Measurements from ENCODE around the gene MAPRE3.

MAPRE3 gene

GRCh38 chr2:26951236-26951635 is 19.2 kb upstream of the MAPRE3 start:
- DNase-seq = no peak

- DNase-seq = no peak
Measured at GRCh38 chr2:26952374-26952773, 18.1 kb upstream of the MAPRE3 start.

DNA sequence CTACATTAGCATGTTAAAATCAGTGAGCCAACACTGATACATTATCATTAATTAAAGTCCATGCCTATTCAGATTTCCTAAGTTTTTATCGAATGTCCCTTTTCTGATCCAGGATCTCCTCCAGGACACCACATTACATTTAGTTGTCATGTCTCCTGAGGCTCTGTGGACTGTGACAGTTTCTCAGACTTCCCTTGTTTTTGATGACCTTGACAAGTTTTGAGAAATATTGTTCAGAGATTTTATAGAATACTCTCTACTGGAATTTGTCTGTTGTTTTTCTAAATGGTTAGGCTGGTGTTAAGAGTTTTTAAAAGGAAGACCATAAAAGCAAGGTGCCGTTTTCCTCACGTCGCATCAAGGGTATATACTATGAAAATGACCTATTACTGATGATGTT is 16.3 kb upstream of the MAPRE3 start:
- no peak for DNase-seq

DNA sequence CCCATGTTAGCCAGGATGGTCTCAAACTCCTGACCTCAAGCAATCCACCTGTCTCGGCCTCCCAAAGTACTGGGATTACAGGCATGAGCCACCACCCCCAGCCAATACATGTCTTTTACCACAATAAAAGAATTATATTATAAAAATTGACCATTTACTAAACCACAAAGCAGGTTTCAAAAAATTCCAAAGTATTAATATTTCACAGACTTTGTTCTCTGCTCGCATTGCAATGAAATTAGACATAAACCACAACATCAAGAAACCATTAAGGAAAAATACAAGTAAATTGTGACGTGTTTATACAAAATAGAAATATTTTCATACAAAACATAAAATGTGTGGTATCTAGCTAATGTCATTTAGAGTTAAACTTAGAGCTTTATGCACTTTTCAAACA is 13.4 kb upstream of the MAPRE3 start:
- DNase-seq = no peak

DNA sequence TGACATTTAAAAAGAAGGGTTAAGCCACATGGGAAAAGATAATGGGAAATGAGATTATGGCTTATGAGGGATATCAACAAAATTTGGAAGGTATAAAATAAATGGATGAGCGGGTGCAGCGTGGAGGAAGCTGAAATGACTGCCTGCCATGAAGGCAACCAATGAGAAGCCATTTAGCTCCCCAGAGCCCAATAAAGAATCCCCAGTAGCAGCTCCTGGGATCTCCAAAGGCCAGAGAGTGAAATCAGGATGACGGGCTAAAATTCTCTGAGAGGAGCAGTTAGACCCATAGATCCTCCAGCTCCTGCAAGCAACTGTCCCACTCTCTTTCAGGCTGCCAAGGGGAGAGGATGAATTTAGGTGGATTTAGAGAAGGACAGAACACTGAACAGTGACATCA is 12.9 kb upstream of the MAPRE3 start:
- DNase-seq = no peak

GRCh38 chr2:26959331-26959730 is 11.1 kb upstream of the MAPRE3 start:
- peak; percentile 56 for DNase-seq

DNA sequence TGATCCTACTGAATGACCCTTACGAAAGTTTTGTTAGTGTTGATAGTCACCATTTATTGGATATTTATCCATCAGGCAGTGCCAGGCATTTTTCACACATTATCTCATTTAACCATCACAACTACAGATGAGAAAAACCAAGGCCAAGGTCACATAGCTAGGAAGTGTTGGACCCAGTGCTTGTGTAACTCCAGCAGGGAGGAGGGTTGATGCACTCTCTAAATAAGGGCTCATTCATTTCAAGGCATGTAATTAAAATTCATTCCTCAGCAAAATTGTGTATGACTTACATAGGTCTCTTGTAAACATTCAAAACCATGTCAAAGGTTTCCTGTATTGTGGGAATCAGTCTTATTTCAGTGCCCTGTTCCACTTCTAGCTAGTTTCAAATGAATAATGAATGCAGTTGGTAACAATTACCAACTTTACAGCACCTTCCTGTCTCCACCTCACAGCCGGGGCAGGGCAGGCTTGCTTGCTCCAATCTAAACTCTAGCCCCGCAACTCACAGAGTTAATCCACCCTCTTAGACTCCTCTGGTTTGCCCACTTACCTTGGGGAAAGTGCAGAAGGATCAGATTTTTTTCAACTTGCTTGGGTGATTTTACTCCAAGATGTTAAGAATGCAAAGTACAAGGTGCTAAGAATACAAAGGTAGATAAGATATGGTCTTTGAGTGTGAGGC is 5.8 kb upstream of the MAPRE3 start:
- no peak for DNase-seq

DNA sequence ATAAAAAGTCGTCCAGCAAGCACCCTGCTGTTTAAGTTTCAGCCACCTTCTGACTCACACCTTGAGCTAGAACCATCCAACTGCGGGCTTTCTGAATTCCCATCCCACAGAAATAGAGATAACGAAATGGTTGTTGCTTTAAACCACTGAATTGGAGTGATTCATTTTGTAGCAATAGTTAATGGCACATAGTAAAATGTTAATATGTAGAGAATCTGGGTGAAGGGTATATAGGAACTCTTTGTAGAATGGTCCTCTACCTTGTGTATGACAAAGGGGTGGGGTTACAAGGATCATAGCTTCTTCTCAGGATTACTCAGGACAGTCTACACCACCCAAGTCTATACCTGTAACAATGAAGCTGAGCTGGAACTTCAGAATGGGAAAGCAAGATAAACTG is 2.4 kb upstream of the MAPRE3 start:
- DNase-seq = no peak

DNA sequence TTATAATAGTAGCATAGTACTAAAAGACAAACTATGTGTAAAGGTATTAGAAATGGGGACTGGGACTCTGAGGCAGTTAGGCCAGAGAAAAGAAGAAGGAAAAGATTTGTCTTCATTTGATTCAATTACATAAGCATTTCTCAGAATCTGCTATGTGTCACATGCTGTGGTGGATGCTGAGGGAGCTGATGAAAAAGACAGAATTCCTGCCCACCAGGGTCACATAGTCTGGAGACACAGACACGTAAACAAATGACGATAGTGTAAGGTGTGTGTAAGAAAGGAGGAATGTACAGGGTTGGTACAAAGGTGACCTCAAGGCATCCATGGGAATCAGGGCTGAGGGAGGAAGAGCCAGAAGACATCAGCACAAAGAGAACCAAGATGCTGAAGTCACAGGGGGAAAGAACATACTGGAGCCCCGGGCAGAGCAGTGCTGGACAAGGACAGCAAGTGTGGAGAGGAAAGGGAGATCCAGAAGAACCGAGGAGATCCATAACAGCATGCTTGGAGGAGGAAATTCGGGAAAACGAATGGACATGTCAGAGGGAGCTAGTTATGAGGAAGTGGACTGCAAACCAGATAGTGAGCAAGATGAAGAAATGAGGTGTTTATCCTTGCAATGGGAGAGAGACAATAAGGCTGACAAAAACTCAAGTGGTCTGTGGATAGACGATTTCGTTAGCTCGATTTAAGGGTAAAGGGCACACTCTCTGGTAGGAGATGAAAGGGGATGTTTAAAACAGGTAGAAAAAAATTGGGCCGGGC is 1.2 kb upstream of the MAPRE3 start:
- peak; percentile 17 for DNase-seq

DNA sequence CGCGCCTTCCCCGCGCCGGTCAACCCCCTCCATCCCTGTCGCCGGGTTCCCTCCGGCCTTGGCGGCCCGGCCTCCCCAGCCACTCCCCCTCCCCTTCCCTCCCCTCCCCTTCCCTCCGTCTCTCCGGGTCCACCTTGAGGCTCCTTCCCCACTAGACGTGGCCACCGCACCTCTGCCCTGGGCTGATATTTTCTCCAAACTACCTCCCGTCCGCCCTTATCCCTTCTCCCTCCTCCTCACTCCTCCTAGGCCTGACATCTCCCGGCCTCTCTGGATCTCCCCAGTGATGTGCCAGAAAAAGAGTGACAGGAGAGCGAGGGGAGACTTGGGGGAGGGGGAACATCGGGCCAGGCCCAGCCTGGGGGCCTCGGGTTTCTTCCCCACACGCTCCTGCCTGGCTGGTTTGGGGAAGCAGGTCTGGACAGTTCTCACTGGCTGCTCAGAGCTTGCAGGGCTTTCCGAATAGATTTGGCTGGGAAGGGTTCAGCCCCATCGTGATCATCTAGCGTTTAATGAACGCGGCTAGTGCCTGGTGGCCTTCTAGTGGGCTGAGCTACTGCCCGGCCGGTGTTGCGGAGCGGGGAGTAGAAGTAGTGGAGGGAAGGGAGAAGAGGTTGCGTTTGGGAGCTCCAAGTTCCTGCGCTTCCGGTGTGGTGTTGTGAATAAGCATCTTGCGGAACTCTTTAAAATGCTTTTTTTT is 641 bp downstream of the MAPRE3 start:
- DNase-seq = peak; percentile 58

- peak; percentile 59 for DNase-seq
Measured at GRCh38 chr2:26971911-26972786, 1.7 kb downstream of the MAPRE3 start.

- DNase-seq = peak; percentile 70
Measured at GRCh38 chr2:26974352-26974751, 3.9 kb downstream of the MAPRE3 start.

DNA sequence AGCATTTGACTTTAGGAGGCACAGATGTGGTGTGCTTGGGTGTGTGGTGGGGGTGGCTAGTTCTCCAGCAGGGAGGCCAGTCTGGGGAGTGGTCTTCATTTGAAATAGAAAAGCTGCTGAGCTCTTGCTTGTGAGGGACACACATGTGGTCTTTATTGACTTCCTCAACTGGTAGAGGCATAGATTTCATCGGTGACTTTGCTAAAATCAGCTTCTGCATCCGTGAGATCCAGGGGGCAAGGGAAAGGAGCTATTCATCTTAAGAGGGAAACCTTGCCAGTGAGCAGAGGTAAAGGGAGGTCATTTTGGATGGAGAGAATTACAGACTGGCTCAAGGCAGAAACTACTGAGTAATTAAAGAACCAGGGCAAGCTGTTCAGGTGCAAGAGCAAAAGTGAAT is 4.7 kb downstream of the MAPRE3 start:
- peak; percentile 62 for DNase-seq

GRCh38 chr2:26975656-26976055 is 5.2 kb downstream of the MAPRE3 start:
- no peak for DNase-seq

GRCh38 chr2:26976237-26976636 is 5.8 kb downstream of the MAPRE3 start:
- DNase-seq = no peak

- no peak for DNase-seq
Measured at GRCh38 chr2:26977012-26977411, 6.6 kb downstream of the MAPRE3 start.

- DNase-seq = peak; percentile 76
Measured at GRCh38 chr2:26978061-26978596, 7.7 kb downstream of the MAPRE3 start.

- no peak for DNase-seq
Measured at GRCh38 chr2:26979741-26980140, 9.3 kb downstream of the MAPRE3 start.

DNA sequence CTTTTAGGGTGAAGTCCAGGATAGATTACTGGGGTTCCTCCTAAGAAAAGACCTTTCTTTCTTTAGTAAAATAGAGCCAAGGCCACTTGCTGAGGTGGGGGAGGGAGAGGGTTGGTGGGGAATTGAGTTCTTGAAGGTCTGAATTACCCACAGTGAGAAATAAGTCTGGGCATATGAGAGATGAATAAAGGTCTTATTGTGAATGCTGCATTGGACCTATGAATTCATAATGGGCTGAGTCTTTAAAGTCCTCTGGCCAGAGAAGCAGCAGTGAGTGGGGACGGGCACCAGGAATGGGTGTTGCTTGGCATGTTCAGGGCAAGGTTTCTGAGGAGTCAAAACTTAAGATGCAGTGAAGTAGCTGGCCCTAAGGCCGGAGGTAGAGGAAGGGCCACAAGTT is 10.5 kb downstream of the MAPRE3 start:
- no peak for DNase-seq

DNA sequence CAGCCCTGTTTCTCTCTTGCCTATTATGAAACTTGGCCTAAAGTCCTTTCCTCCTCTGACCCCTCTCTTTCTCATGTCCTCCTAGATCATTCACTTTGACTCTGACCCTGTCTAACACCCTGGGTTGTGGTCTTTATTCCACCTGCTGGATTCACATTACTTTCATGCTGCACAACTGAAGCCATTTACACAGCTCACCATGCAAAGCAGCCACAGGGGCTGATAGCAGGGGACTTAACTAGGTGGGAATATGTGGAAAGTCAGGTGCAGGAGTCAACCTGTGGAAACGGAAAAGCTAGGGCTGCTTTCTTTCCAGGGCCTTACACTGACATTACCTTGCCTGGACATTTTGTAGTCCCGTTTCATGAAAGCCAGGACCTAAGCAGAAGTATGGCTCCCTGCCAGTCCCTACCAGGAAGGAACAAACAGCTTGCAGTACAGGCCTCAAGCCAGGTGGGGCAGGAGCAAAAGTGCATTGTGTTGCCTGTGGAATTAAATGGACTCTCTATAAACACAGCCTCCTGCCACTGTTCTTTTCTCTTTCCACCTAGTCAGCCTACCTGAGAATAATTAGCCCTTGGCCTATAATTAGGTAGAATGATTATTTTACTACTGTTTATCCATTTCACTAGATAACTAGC is 11.8 kb downstream of the MAPRE3 start:
- peak; percentile 84 for DNase-seq

DNA sequence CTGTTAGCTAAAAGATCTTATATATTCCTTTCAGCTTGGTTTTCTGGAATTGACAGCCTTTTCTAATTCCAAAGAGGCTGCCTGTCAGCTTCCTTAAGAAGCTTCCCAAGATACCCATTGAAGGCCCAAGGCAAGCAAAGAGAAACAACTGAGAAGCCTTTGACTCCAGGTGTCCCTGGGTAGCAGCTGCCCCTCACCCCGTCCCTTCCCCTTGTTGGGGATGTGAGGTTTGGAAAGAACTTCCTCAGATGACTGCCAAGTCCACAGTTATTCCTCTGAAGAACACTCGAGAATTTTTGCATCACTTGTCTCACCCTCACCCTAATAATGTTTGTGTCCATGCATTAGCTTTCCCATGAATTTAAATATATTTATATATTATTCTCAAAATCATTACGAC is 13.3 kb downstream of the MAPRE3 start:
- DNase-seq = no peak

GRCh38 chr2:26985807-26986206 is 15.4 kb downstream of the MAPRE3 start:
- no peak for DNase-seq
